Renal cortical epithelial cell (primary cell): ENCODE data around the gene SFT2D2. TPM values are rescaled to one million over a fixed set of nuclear protein-coding genes. Genes with fewer than 3 reads are reported as not detected.
A peak's percentile ranks its signal among the peaks of the same experiment; 100 is the strongest.

Experiments used
- DNase-seq: peaks from one replicate; pipeline ENCODE4 v3.0.0-alpha.2; 2011; ENCODE audit warnings: low read depth
- total RNA-seq: library from RNA; depleted of rRNA; stranded (reverse); fragments of >200 nt; gene quantifications from 2 replicates; pipeline ENCODE4 v1.2.3, GENCODE V29; 2014

Gene SFT2D2
- total RNA-seq, 1 donor from 2014 or later: 64.0 TPM

- no peak for DNase-seq
These were observed 2.5 kb upstream of the SFT2D2 start for GRCh38 chr1:168223261-168223660.

- peak; percentile 76 for DNase-seq
These were observed 1.9 kb upstream of the SFT2D2 start for GRCh38 chr1:168223681-168224540.

- DNase-seq: no peak
These were observed 813 bp upstream of the SFT2D2 start for GRCh38 chr1:168224991-168225390.

- DNase-seq: peak; percentile 79
These were observed 1.8 kb downstream of the SFT2D2 start for GRCh38 chr1:168227620-168228019.

- DNase-seq: no peak
These were observed 4.1 kb downstream of the SFT2D2 start for GRCh38 chr1:168229893-168230292.

- peak; percentile 91 for DNase-seq
These were observed 4.9 kb downstream of the SFT2D2 start for GRCh38 chr1:168230709-168231108.

- peak; percentile 59 for DNase-seq
These were observed 9.2 kb downstream of the SFT2D2 start for GRCh38 chr1:168234846-168235547.

GRCh38 chr1:168235548-168235885 lies 9.7 kb downstream of the SFT2D2 start:
- DNase-seq: no peak

GRCh38 chr1:168235937-168236336 lies 10.1 kb downstream of the SFT2D2 start:
- no peak for DNase-seq

- DNase-seq: no peak
These were observed 11.2 kb downstream of the SFT2D2 start for GRCh38 chr1:168236836-168237611.

GRCh38 chr1:168243198-168243597 lies 17.4 kb downstream of the SFT2D2 start:
- DNase-seq: no peak

- no peak for DNase-seq
These were observed 17.9 kb downstream of the SFT2D2 start for GRCh38 chr1:168243636-168244212.

- DNase-seq: no peak
These were observed 19.2 kb downstream of the SFT2D2 start for GRCh38 chr1:168245042-168245441.

GRCh38 chr1:168246506-168246905 lies 20.7 kb downstream of the SFT2D2 start:
- DNase-seq: no peak

GRCh38 chr1:168252204-168252733 lies 26.5 kb downstream of the SFT2D2 start:
- no peak for DNase-seq

- DNase-seq: no peak
These were observed 30.4 kb downstream of the SFT2D2 start for GRCh38 chr1:168256164-168256563.

- DNase-seq: no peak
These were observed 31.6 kb downstream of the SFT2D2 start for GRCh38 chr1:168257397-168257796.

GRCh38 chr1:168259567-168259966 lies 33.8 kb downstream of the SFT2D2 start:
- DNase-seq: no peak

- DNase-seq: no peak
These were observed 34.6 kb downstream of the SFT2D2 start for GRCh38 chr1:168260393-168260792.

GRCh38 chr1:168261390-168261789 lies 35.6 kb downstream of the SFT2D2 start:
- peak; percentile 40 for DNase-seq

- no peak for DNase-seq
These were observed 37.3 kb downstream of the SFT2D2 start for GRCh38 chr1:168263130-168263529.

GRCh38 chr1:168264296-168264695 lies 38.5 kb downstream of the SFT2D2 start:
- no peak for DNase-seq
